Stromal cell of bone marrow (primary cell): Measurements from ENCODE around the gene SNX17.
A peak's percentile ranks its signal among the peaks of the same experiment; 100 is the strongest.

Experiments
- DNase-seq: peaks from one replicate; pipeline ENCODE4 v3.0.0-alpha.2; 2012; ENCODE audit warnings: low read depth

Gene SNX17

DNA sequence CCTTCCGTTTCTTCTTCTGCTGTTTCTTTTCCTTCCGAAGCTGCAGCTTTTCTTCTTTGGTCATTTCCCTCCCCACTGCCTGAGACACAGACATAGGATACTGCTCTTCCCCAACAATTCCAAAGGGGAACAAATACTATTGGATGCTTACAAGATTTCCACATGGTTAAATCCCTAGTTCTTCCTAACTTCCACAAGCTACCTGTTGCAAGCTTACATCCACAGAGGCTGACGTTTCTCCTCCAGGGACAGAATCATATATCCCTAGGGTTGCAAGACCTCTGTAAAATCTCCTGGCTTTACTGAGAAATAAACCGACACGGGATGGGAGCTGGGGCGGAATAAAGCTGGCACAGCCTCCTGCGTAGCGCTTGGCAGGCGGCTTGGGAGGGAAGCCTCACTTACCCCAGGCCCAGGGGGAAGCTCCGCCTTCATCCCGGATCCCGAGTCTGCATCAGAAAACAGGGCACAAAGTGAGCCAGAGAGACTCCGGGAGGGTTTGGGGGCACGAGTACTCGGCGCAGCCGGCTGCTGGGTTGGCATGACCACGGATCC is 868 bp upstream of the SNX17 start:
- peak; percentile 38 for DNase-seq

DNA sequence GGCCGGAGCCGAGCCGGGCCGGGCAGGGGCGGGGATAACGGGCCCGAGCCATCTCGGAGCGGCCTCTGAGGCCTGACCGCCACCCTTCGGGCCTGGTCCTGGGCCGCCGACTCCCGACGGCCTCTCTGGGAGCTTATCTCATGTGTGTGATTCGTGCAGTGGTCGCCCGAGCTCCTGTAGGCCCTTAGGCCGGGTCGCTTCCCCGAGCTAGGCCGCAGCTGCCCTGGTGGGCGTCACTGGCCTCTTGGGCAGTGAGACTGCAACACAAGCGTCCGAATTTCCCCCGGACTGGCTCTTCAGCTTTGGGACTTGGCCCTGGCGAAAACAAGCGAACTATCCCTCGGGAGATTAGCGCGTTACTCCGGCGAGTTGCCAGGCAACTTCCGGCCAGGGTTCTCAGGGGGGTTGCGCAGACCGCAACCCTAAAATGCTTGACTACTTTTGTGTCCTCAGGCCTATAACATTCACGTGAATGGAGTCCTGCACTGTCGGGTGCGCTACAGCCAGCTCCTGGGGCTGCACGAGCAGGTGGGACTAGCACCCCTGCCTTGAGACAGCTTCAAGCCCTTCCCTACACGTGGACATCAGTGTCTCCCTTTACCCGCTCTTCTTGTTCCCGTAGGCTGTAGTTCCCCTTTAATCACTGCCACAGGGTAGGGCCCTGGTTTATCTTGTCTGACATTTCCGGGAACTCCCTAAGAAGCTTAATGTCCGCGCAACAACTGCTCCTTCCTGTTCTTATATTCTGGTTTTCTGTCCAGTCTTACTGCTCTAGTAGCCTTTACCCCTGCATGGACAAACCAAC is 602 bp downstream of the SNX17 start:
- peak; percentile 10 for DNase-seq

DNA sequence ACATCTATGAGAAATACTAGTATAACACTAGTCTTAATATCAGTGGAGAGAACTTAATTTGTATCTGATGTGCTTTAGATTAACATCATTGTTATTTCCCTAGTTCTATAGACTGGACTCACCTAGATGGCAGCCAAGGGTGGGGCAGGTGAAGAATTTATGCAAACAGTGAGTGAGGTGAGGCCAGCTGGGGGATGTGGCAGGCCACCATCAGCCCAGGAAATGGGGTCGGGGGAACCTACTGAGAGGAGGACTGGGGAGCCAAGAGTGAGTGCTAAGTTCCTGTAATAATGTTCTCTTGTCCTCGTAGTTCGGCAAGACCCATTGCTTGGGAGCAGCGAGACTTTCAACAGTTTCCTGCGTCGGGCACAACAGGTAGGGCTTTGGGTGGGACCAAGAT is 2.5 kb downstream of the SNX17 start:
- DNase-seq = no peak

DNA sequence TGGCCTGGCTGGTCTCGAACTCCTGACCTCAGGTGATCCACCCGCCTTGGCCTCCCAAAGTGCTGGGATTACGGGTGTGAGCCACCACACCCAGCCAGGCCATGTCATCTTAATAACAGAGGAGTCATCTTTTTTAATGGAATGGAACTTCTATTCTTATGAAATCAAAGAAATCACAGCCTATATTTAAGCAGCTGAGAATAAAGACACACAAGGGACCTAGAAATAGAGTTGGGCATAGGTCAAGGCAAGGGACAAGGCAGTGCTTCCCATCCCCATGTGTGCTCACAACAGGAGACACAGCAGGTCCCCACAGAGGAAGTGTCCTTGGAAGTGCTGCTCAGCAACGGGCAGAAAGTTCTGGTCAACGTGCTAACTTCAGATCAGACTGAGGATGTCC is 3.2 kb downstream of the SNX17 start:
- DNase-seq = no peak

DNA sequence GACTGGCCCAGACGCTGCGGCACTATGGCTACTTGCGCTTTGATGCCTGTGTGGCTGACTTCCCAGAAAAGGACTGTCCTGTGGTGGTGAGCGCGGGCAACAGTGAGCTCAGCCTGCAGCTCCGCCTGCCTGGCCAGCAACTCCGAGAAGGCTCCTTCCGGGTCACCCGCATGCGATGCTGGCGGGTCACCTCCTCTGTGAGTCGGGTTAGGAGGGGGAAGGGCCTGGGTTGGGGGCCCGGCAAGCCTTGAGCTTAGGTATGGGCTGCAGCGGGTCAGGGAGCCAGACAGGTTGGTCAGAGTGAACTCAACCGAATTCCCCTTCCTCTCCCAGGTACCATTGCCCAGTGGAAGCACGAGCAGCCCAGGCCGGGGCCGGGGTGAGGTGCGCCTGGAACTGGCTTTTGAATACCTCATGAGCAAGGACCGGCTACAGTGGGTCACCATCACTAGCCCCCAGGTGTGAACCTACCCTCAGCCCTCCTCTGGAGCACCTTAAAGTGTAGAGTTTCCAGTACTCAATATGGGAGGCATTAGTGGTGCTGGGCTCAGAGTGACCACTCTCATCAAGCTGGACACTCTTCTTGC is 5.2 kb downstream of the SNX17 start:
- no peak for DNase-seq

DNA sequence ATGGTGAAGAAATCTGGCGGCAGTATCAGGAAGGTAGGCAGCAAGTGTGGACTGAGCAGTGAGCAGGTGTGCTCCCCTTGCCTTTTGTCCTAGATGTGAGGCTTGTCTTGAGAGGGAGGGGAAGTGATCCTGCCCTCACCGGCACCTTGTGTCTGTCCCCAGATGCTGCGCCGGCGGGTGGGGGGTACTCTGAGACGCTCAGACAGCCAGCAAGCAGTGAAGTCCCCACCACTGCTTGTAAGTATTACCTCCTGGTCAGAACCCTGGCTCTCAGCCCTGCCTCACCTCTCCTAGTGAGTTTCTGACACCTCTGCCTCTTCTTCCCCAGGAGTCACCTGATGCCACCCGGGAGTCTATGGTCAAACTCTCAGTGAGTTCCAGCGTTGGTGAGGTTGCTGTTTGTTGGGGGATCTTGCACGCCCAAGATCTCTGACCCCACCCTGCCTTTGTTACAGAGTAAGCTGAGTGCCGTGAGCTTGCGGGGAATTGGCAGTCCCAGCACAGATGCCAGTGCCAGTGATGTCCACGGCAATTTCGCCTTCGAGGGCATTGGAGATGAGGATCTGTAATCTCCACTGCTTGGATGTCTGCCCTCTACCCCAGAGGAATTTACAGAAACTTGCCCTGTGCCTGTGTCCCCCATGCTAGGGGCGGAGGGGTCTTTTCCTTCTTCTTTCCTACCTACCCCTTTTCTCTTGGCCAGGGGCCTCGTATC is 5.9 kb downstream of the SNX17 start:
- no peak for DNase-seq

DNA sequence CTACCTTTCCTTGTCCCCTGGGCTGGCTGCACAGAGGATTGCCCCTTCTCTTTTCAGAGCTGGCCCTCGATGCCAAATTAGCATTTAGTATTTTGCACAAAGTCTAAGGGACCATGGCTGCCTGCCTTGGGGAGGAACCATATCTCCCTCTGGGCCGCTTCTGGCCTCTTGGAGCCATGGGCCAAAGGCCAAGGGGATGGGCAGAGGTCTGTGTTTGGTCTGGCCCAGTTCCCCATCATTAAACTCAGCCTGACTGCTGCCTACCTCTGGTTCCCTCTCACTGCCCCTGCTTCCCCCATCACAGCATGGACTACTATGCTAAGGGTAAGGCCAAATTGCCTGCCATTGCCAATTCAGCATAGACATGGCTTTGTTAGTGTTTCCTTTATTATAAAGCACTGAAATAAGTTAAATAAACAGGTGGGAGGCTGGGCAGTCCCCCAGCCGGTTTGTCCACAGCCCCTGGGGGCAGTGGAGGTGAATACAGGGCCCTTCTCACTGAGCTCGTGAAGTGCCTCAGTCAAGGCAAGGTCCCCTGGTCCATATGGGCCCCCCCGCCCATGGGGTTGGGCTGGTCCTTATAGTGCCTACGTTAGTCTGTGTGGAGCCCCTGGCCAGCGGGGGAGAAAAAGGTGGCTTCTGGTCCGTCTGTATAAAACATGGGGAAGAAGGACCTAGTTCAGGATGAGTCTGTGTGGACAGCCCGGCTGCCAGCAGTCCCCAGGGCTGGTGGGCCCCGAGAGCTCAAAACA is 6.6 kb downstream of the SNX17 start:
- DNase-seq = no peak

DNA sequence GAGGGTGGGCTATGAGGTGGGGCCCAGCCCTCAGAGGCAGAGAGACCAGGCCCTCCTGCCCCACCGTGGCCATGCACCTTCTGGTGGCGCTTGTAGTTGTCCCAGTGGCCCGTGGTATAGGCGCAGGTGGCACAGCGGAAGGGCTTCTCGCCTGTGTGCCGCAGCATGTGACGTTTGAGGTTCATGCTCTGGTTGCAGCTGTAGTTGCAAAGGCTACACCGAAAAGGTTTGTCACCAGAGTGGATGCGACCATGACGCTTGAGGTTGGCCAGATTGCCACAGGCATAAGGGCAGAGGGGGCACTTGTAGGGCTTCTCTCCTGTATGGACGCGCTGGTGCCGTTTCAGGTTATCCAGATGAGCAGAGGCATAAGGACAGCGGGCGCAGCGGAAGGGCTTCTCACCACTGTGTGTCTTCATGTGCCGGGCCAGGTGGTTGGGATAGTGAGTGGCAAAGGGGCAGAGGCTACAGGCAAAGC is 7.2 kb downstream of the SNX17 start:
- DNase-seq = no peak

DNA sequence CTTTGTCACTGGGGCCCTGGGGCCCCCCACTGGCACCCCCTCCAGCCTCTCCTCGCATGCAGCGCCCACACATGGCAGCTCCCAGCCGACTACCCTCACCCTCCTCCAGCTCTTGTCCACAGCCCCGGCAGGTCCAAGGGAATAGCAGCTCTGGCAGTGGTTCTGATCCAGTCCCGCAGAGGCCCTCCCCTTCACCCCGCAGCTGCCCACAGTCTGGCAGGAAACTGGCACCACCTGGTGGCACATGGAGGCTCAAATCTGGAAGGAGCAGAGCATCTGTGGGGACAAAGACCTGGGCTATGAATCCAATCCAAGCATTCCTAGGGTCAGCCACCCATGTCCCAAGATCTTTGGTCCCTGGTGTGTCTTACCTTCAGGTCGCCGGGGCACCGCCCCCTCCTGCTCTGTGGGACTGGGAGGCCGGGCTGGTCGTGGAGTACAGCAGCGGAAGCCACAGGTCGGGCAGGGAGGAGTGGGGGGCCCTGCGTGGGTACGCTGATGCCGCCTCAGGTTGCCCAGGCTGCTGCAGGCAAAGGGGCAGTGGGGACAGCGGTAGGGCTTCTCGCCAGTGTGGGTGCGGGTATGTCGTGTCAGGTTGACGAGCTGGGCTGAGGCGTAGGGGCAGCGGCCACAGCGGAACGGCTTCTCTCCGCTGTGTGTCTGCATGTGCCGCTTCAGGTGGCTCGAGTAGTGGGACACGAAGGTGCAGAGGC is 7.8 kb downstream of the SNX17 start:
- peak; percentile 5 for DNase-seq

DNA sequence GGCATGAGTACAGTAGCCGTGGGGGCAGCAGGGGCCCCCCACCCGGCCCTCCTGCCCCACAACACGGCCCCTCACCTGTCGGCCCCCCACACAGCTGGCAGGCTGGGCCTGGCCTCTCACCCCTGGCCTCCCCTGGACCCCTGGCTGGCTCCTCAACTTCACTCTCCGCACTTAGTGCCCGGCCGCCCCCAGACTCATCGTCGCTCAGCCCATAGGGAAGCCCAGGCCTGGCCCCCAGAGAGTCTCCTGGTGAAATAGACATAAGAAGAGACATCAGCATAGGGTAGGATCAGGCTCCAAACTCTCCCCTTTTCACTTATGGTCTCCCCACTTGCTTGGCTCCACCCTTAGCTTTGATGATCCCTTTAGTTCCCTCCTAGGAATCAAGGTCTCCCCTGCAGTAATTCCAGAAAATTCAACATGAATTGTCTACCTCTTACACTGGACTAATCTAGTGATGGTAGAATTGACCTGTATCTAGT is 8.4 kb downstream of the SNX17 start:
- DNase-seq = no peak

DNA sequence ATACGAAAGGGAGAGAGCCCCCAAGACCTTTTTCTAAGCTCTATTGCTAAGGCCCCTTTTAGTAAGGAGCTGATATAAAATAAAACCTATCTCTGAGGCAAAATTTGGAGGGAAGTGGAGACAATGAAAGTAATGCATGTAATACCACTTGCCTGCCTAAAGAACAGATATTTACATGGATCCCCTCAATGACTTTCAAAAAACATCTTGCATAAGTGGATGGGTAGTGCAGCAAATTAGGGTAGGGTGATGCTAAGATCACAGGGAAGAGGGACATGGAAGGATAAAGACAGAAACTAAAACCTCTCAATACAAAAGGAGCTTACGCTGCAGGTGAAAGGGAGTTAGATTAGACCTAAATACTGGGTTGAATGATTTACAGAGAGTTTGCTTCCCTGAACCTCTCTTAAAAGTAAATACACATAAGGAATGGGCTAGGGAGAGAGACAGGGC is 9.0 kb downstream of the SNX17 start:
- no peak for DNase-seq

DNA sequence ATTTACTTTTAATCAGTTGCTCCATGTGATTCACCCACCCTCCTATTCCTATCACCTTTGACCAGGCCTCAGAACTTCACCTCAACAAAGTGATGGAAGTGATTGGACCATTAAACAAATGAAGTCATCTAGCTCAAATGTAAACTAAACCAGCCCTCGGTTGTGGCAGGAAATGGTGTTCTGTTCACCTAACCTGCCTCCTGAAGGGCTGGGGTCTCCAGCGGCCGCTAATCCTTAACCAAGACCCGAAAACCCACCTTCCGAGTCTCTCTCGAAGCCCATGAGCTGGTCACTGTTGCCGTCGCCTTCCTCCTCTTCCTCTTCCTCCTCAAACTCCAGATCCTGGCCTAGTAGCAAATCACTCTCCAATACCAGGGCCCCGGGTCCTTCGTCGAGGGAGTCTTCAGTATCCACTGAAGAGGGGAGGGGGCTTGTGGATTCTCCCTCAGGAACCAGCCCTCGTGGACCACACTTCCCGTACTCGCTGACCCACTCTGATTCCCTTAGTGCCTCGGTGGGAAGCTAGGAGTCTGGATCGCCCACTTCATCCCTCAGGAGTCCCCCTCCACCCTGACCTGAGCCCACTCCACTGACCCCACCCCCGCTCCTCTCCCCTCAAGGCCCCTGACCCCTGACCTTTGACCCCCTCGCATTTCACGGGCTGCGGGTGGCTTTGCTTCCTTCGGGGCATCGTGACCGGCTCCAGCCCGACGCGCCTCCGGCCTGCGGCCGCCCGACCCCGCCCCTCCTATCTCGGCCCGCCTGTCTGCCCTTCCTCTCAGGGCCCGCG is 9.6 kb downstream of the SNX17 start:
- DNase-seq = no peak

DNA sequence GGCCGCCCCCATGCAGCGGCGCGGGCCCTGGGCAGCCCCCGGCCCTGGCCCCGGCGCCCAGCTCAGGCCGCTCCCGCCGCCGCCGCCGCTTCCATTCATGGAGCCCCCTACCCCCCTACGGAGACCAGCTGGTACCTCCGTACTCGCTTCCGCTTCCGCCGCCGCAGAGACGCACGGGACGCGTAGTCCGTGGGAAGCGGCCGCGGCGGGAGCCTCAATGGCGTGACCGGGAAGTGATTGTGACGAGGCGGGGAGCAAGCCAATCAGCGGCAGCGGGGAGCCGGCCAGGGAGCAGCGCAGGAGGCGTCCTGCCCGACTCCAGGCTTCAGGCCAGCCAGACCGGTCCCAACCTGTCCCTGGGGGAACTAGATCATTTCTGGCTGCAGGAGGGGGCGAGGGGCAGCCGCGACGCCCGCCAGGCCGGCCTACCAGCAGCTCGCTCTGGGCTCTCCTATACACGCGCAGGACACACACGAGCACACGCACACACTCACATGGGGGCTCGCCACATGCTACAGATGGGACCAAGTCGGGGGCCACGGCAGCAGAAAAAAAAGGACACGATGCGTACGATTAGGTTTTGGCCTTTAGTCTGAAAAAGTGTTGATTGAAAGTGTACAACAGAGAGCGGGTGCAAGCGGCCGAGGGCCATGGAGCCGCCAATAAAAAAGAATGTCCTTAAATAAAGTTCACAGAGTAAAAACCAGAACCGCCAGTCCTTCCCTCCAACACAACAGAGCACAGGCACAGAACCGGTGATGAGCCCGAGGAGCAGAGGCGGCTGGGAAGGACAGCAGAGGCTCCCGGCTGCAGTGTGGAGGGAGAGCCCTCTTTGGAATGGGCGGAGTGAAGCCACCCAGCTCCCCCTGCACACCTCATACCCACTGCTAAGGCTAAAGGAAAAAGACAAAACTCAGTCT is 10.5 kb downstream of the SNX17 start, which contains the start of gene ZNF513:
ZNF513 (minus strand) TSS at position 109 of the 920 bp plus-strand sequence. CDS start 208 bp downstream, outside the sequence.
- peak; percentile 93 for DNase-seq

DNA sequence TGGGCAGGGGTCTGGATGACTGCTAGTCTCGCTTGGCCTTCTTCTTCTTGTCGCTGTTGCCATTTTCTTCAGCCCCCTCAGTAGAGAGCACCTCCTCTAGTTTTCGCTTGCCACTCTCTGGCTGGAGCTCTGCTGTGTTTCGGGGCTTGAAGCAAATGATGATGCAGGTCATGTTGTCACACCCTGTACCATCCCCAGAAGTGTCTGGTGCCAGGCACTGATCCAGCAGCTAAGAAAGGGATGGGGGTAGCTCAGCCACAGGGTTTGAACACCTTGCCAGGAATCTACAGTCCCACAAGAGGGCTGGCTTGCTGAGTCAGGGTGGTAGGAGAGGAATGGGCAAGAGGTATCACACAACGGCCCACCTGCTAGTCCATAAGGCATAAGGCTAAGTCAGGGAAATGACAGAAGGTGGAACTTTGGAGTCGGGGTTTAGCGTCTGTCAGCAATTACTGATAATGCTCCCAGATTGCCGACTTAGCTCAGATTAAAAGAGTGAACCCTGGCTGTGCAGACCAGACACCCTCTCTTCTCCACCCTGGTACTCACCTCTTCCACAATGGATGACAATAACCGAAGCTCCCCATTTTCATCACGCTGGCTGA is 11.3 kb downstream of the SNX17 start:
- no peak for DNase-seq

DNA sequence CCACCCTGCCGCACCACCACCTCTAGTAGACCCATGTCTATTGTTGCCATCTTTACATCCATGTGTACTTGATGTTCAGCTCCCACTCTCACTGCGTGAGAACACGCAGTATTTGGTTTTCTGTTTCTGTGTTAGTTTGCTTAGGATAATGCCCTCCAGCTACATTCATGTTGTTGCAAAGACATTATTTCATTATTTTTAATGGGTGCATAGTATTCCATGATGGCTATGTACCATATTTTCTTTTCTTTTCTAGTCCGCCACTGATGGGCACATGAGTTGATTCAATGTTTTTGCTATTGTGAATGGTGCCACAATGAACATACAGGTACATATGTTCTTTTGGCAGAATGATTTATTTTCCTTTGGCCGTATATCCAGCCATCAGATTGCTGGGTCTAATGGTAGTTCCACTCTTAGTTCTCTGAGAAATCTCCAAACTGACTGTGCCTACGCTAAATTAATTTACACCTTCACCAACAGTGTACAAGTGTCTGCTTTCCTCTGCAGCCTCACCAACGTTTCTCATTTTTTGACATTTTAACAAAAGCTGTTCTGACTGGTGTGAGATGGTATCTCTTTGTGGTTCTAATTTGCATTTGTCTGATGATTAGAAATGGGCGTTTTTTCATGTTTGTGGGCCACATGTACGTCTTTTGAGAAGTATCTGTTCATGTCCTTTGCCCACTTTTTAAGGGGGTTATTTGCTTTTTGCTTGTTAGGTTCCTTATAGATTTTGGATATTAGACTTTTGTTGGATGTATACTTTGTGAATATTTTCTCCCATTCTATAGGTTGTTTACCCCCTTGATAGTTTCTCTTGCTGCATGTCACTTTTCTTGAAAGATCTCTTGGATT is 20.6 kb downstream of the SNX17 start:
- no peak for DNase-seq

DNA sequence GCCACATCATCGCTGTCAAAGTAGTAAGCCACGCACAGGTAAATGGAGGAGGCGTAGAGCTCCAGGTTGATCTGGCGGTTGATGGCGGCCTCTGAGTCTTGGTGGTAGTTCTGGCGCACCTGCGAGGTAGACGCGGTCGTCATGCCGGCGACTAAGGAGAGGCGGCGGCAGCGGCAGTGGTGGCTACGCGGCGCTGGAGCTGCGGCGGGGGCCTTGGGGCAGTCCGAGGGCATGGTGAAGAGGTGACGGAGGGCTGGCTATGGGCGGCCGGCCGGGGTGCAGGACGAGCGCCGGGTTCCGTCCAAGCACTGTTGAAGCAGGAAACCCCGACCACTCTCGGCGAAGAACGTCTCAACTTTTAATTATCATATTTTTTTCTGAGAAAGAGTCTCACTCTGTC is 22.8 kb downstream of the SNX17 start:
- DNase-seq = no peak

DNA sequence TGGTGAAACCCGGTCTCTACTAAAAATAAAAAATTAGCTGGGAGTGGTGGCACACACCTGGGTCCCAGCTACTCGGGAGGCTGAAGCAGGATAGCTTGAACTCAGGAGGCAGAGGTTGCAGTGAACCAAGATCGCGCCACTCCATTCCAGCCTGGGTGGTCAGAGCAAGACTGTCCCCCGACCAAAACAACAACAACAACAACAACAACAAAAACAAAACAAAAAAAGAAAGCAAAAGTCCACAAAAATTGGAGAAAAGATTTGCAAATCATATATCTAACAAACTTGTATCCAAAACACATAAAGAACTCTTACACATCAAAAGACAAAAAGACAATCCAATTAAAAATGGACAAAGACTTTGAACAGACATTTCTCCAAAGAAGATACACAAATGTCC is 28.5 kb downstream of the SNX17 start:
- no peak for DNase-seq
